Measurements from ENCODE around the gene DNAJC21.

DNA sequence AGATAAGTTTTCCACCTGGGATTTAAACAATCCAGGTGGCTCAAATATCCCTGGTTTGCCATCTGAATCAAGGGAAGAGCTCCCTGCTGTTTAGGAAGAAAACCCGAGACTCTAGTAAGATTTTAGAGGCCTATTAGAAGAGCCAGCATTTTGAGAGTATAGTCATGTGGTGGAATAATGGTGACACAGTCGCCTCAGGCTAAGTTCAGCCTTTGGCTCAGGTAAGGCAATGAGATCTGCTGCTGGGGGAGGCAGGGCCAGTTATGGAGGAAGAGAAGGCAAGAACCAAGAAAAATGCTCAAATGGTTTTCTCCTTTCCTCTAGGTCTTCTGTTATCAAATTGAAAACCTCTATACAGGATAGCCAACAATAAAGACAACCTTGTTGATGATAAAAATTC, 30.3 kb upstream of the DNAJC21 start:
- TF ChIP-seq, protein P1, sequence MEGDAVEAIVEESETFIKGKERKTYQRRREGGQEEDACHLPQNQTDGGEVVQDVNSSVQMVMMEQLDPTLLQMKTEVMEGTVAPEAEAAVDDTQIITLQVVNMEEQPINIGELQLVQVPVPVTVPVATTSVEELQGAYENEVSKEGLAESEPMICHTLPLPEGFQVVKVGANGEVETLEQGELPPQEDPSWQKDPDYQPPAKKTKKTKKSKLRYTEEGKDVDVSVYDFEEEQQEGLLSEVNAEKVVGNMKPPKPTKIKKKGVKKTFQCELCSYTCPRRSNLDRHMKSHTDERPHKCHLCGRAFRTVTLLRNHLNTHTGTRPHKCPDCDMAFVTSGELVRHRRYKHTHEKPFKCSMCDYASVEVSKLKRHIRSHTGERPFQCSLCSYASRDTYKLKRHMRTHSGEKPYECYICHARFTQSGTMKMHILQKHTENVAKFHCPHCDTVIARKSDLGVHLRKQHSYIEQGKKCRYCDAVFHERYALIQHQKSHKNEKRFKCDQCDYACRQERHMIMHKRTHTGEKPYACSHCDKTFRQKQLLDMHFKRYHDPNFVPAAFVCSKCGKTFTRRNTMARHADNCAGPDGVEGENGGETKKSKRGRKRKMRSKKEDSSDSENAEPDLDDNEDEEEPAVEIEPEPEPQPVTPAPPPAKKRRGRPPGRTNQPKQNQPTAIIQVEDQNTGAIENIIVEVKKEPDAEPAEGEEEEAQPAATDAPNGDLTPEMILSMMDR (conservative IDR thresholded peaks at IDR 0.05; ENCODE audit: low read depth, low read length) = no peak
- no peak for TF ChIP-seq EZH2 (IDR thresholded peaks at IDR 0.05; ENCODE audit: low read length, unreplicated experiment)
